Fibroblast of skin of right quadriceps (primary cell): ENCODE results near the gene SCG5.

Experiments
- DNase-seq: peaks from one replicate; pipeline ENCODE4 v3.0.0-alpha.2; 2013

SCG5 gene

GRCh38 chr15:32692286-32692685, 50.8 kb downstream of the SCG5 start:
- no peak for DNase-seq

DNA sequence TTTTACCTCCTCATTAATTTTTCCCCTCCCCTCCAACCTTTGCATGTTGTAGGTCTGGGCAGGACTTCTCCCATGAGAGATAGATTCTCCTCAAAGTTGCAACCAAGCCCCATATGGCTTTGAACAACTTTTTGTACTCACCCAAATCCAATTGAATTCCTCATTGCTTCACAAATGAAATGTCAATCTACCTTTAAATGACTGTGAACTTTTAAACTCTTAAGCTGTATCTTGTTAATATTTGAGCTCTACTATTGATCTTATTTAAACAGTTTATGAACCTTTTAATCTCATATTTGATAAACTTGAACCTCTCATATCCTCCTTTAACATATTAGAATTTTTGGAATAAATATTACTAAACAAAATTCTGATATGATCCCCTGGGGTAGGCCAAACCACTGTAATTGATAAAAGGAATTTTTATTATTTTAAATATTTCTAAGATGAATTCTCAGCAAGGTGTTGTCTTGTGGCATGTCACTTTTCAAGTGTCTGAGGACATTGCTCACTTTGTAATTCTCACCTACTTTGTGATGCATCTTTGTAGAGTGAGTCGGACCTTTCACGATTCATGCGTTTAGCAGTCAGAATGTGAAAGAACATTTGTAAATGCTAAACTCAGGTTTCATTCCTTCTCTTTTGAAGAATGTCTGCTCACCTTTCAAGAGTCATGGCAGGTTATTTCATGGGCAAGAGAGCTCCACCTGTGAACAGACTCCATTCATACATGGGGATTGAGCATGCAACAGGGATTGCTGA, 52.9 kb downstream of the SCG5 start:
- no peak for DNase-seq

DNA sequence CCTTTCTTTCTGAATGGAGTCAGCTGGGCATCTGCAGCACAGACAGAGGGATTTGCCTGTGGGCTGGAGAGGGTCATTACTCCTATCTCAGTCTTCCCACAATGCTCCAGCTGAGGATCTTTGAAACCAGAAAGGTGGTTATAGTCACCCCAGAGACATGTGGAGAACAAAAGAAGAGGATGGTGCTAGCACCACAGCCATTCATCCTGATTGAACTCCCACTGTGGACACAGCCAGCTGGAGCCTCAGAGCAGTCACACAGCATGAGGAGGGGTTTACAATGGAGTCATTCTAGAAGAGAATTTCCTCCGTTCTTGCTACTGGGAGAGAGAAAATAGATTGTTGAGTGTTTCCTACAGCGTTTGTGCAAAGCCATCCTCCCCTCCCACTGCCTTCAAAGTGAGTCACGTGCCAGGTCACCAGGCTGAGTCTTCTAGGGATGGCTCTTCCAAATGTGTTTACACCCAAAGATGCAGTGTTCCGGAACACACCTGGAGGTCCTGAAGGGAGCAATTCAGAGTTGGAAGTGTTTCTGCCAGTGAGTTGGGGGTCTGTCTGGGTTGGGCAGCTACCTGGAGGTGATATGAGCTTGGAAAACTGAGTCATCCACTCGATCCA, 57.4 kb downstream of the SCG5 start:
- no peak for DNase-seq

DNA sequence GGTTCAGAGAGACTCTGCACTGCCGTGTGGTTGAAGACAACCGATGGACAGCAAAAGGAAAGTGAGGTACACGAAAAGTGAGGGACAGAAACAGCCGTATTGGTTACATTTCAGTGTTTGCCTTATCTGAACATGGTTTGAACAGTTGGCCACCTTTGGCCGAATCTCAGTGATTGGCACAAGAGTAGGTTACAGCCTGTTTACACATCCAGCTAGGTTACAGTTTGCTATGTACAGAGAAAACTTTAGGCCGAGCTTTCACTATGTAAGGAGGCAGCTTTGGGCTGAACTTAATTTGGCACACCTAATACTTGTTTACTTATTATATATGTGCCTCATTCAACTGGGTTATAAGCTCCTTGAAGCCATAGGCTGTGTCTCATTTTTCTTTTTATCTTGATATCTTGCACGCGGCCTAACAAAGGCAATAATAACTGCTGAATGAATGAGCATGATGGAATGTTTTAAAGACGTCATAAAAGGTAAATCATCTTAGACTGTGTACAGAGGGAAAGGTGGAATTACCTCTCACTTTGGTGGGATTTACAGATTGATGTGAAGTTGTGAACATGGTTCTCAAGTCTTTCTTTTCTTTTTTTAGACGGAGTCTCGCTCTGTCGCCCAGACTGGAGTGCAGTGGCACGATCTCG, 59.1 kb downstream of the SCG5 start:
- no peak for DNase-seq

DNA sequence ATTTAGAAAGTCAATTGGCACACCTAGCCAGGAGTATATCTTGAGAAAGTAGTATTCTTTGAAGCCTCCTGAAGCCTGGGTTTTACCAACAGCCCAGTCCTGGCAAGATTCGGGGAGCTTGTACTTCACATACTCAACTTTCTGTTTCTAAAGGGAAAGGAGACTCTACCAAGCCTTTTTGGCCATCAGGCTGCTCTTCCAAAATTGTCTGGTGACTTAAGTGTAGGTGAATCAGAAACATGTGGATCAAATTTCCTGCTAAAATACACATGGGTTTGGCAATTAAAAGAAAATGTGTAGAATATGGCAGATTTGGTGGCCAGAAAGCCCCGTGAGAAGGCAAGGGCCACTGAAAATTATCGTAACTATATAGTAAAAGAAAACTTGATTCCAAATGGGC, 60.4 kb downstream of the SCG5 start:
- DNase-seq = no peak

GRCh38 chr15:32704395-32704981, 63.0 kb downstream of the SCG5 start:
- DNase-seq = peak; percentile 96

GRCh38 chr15:32705446-32705845, 63.9 kb downstream of the SCG5 start:
- peak; percentile 88 for DNase-seq

DNA sequence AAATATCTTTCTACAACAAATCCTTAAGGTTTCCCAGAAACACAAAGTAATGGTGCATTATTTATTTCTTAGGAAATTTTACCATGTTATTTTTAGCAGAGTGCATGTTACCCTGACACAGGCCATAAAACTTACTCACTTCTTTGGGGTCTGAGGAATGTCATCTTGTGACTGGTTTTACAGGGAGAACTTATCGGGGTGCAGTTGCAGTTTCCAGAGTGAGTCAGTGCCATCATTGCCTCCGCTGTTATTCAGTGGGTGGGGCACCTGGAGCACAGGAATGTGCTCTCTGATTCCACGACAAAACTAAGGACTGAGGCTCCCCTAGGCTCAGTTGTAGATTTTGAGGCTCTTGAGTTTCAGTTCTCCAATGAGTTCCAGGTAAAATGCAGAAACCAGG, 65.2 kb downstream of the SCG5 start:
- peak; percentile 91 for DNase-seq

DNA sequence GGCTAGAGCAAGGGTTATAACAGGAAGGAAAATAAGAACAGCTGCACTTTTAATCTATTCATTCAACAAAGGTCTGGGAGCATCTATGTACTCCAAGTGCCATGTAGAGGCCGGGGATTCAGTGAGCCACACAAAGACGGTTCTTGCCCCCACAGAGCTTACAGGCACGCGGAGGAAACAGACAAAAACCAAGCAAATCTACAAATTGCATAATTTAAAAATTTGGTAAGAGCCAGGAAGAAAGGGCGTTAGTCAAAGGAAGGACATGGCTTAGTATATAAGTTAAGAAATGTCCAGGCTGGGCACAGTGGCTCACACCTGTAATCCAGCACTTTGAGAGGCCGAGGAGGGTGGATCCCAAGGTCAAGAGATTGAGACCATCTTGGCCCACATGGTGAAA, 65.9 kb downstream of the SCG5 start:
- no peak for DNase-seq

GRCh38 chr15:32709295-32710033, 68.0 kb downstream of the SCG5 start:
- no peak for DNase-seq

GRCh38 chr15:32715276-32715675, 73.8 kb downstream of the SCG5 start:
- peak; percentile 81 for DNase-seq

DNA sequence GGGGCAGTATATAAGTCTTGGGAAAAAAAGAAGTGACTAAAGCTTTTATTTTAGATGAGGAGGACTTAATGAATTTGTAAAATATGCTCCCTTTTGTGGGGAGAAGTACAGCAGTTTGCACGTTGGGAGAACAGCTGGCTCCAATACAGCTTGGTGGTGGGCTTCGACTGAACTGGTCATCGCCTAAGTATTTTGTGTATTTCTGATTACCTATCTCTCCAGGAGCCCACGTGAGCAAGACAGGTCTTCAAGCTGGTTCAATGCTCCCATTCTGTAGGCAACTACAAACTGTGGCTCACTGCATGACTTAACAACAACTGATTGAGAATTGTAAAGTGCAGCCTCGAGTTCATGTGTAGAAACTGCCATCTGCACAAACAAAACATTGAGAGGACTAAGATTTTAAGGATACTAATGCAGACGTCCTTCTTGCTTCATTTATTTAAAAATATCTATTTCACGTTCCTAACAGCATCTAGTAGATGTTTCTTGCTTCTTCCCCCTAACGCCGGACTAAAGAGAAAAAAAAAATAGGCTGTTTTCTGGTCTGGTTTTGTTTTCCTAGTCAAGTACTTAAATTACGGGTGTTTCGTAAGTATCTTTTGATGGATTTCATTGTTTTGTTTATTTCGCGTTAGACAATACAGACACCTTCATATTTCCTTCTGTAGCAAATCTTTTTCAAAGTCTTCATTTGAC, 74.9 kb downstream of the SCG5 start:
- DNase-seq = no peak

GRCh38 chr15:32716915-32717425, 75.5 kb downstream of the SCG5 start:
- DNase-seq = no peak

GRCh38 chr15:32717426-32718226, 76.1 kb downstream of the SCG5 start, which contains the start of gene GREM1:
Gene GREM1, plus strand, starts transcription at chr15:32718004. Its CDS starts 12,687 bp downstream, at chr15:32730691.
- peak; percentile 87 for DNase-seq

- no peak for DNase-seq
These were observed 76.8 kb downstream of the SCG5 start for GRCh38 chr15:32718227-32718820.

DNA sequence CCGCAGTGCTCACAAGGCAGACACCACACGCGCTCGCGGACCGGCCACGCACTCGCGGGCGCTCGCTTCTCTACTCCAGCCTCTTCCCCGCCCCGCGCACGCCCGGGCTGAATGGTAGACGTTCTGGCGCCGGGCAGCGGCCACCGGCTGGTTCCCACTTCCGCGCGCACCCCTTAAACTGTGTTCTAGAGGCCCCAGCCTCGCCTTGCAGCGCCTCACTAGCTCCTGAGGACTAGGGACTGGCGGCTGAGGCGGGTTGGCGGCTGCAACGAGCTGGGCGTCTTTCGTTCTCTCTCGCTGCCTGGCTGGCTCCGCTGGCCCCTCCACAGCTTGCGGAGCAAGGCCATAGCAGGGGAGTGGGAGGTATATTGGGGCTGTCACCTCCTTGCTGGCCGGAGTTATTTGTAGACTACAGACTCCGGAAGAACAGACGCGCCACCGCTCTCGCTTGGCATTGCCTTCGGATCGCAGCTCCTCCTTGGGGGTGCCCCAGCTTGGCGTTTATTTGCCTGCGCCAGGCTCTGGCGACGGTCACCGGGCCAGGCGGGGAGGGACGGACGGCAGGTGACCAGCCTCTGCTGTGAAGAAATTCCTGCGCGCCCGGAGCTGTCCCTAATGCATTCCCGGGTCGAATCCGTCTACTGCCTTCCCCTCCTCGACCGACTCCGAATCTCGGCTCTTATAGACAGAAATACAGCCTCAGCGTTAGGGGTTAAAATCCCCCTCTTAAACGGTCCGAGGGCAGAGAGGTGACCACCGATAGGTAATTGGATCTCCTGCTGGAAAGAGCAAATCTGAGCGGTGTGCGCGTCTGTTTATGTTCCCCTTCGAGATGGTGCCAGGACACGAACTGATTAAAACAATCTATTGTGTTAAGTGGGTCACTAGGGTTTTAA, 77.6 kb downstream of the SCG5 start:
- no peak for DNase-seq

DNA sequence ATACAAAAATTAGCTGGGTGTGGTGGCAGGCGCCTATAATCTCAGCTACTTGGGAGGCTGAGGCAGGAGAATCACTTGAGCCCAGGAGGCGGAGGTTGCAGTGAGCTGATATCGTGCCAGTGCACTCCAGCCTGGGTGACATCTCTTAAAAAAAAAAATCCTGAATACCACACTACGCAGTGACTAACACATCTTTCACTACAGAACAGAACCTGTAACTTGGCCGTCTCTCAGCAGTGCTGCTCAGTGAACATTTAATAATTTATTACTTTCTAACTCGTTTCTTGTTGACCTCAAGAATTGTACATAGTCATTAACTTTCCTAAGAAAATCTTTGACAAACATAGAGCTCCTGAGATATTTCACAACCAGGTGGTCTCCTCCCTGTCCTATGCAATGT, 80.1 kb downstream of the SCG5 start:
- DNase-seq = no peak

DNA sequence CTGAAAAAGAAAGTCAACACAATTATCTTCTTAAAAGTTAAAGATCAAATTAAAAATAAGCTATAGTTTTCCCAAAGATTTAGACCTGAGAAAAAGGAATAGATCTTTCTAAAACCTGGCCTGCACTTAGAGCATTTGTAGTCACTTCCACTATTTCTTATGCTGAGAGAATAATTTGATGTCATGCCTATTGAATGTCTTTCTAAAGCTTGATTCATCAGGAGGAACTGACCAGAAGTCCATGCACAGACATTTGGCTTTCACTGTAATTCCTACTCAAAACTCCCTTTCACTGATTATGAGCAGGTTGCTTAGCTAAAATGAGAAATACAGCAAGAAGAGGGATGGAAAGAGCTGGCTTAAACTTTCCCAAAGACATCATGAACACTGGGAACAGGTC, 80.6 kb downstream of the SCG5 start:
- DNase-seq = no peak

GRCh38 chr15:32723171-32723948, 81.8 kb downstream of the SCG5 start:
- no peak for DNase-seq
